Spinal cord (tissue), 10 donors: ENCODE results near the gene INPP4B. TPM values are rescaled to one million over a fixed set of nuclear protein-coding genes. Genes with fewer than 3 reads are reported as not detected.

ENCODE experiments used
- DNase-seq, 6 donors: peaks; one replicate each; pipeline versions ENCODE4 v3.0.0 to v3.0.0-alpha.2; 2013 to 2015; ENCODE audit warnings: low spot score in 6 of 6, low read depth in 4 of 6
- H3K27ac ChIP-seq: one replicate; pipeline ENCODE4 v1.5.1; 2013; ENCODE audit warnings: low read depth, low read length, control low read depth
- H3K27me3 ChIP-seq: one replicate; pipeline ENCODE4 v1.6.1; 2013; ENCODE audit warnings: low read length; ENCODE audit not compliant: control insufficient read depth, insufficient read depth
- H3K36me3 ChIP-seq: one replicate; pipeline ENCODE4 v1.6.1; 2013; ENCODE audit warnings: low read length; ENCODE audit not compliant: control insufficient read depth, insufficient read depth
- H3K4me1 ChIP-seq: one replicate; pipeline ENCODE4 v1.6.1; 2013; ENCODE audit warnings: low read length; ENCODE audit not compliant: control insufficient read depth, insufficient read depth
- H3K4me3 ChIP-seq: one replicate; pipeline ENCODE4 v1.5.1; 2013; ENCODE audit warnings: low read depth, low read length, control low read depth
- H3K9me3 ChIP-seq: one replicate; pipeline ENCODE4 v1.6.1; 2013; ENCODE audit warnings: low read length; ENCODE audit not compliant: control insufficient read depth, insufficient read depth
- WGBS: methylation state at CpG from one replicate; pipeline ENCODE4 v1.1.5; 2013; ENCODE audit warnings: missing lambda C conversion rate; ENCODE audit not compliant: insufficient coverage; 5-methylcytosine and 5-hydroxymethylcytosine counted together
- polyA plus RNA-seq, 2 donors: library from polyadenylated mRNA; unstranded; fragments of 120-200 nt; gene quantifications; one replicate each; pipeline ENCODE4 v1.2.1, GENCODE V29; 2013; ENCODE audit not compliant: insufficient read length in 2 of 2
- total RNA-seq, 2 donors: library from RNA; depleted of rRNA in 1 of 2; stranded (reverse); fragments of 120-200 nt in 1 of 2; fragments of >200 nt in 1 of 2; gene quantifications; one replicate each; pipeline versions ENCODE4 v1.2.3 to v1.2.4, GENCODE V29; 2013 to 2014
- donor health status: healthy.

The INPP4B gene
- total and polyA plus RNA-seq, 4 donors: 5.7 to 29.4 (median 14.5) TPM

GRCh38 chr4:142858965-142859364 lies 12.9 kb upstream of the INPP4B start:
- Histone ChIP-seq H3K27ac (no peak overlapping the region), H3K4me1 (no peaks in the 10 kb centered on the region), H3K4me3 (no peak overlapping the region), H3K27me3 (no peaks in the 10 kb centered on the region), H3K36me3 (no peaks in the 10 kb centered on the region), H3K9me3 (no peaks in the 10 kb centered on the region)
- no peak for DNase-seq

- DNase-seq: no peak
- Histone ChIP-seq H3K36me3 (no peaks in the 10 kb centered on the region), H3K4me1 (no peaks in the 10 kb centered on the region), H3K27ac (no peak overlapping the region), H3K9me3 (no peaks in the 10 kb centered on the region), H3K27me3 (no peaks in the 10 kb centered on the region), H3K4me3 (no peak overlapping the region)
- no CpG with 5 or more reads among the region's 3 CpGs for WGBS
These were observed 12.3 kb upstream of the INPP4B start for GRCh38 chr4:142858446-142858845.

- Histone ChIP-seq H3K9me3 (no peaks in the 10 kb centered on the region), H3K4me3 (no peak overlapping the region), H3K4me1 (no peaks in the 10 kb centered on the region), H3K27ac (no peak overlapping the region), H3K27me3 (no peaks in the 10 kb centered on the region), H3K36me3 (no peaks in the 10 kb centered on the region)
- 85% methylated on average over 2 of the region's 2 CpGs for WGBS
- no peak for DNase-seq
These were observed 10.5 kb upstream of the INPP4B start for GRCh38 chr4:142856576-142856975.

GRCh38 chr4:142850478-142850877 lies 4.4 kb upstream of the INPP4B start:
- Histone ChIP-seq H3K9me3 (no peaks in the 10 kb centered on the region), H3K4me1 (peaks cover 18% of the 10 kb centered on the region), H3K36me3 (no peaks in the 10 kb centered on the region), H3K27ac (no peak overlapping the region), H3K27me3 (peaks cover 9% of the 10 kb centered on the region), H3K4me3 (no peak overlapping the region)
- DNase-seq: no peak
- 95% methylated on average over 2 of the region's 4 CpGs for WGBS

- peak overlapping the region; percentile 42 for H3K27ac ChIP-seq
- peak in 4 of 6 donors; percentile 35 to 90 (median 56) for DNase-seq
These were observed 862 bp upstream of the INPP4B start for GRCh38 chr4:142846729-142847596.

GRCh38 chr4:142845293-142846107 lies 601 bp downstream of the INPP4B start:
- WGBS: under 1% methylated on average over 25 of the region's 43 CpGs
- Histone ChIP-seq H3K4me3 (peak overlapping the region; percentile 87), H3K9me3 (no peaks in the 10 kb centered on the region), H3K36me3 (no peaks in the 10 kb centered on the region), H3K27ac (peak overlapping the region; percentile 42), H3K4me1 (peaks cover 23% of the 10 kb centered on the region), H3K27me3 (peaks cover 9% of the 10 kb centered on the region)
- peak in 3 of 6 donors; percentile 15 to 62 (median 61) for DNase-seq

More at GRCh38 chr4:142846729-142847596, 862 bp upstream of the INPP4B start:
- peak overlapping the region; percentile 87 for H3K4me3 ChIP-seq
- 2% methylated on average over 44 of the region's 50 CpGs for WGBS
- H3K36me3 ChIP-seq: no peaks in the 10 kb centered on the region
- H3K4me1 ChIP-seq: peaks cover 23% of the 10 kb centered on the region
- H3K9me3 ChIP-seq: no peaks in the 10 kb centered on the region
- peaks cover 9% of the 10 kb centered on the region for H3K27me3 ChIP-seq

GRCh38 chr4:142844782-142845181 lies 1.3 kb downstream of the INPP4B start:
- Histone ChIP-seq H3K4me1 (peaks cover 23% of the 10 kb centered on the region), H3K9me3 (no peaks in the 10 kb centered on the region), H3K27me3 (peaks cover 9% of the 10 kb centered on the region), H3K27ac (no peak overlapping the region), H3K4me3 (peak overlapping the region; percentile 87), H3K36me3 (no peaks in the 10 kb centered on the region)
- WGBS: no CpG with 5 or more reads among the region's 1 CpG
- no peak for DNase-seq

GRCh38 chr4:142840516-142841123 lies 5.5 kb downstream of the INPP4B start:
- peaks cover 6% of the 10 kb centered on the region for H3K4me1 ChIP-seq
- no peaks in the 10 kb centered on the region for H3K36me3 ChIP-seq
- no peaks in the 10 kb centered on the region for H3K9me3 ChIP-seq
- H3K27me3 ChIP-seq: peaks cover 1% of the 10 kb centered on the region
- no CpG with 5 or more reads among the region's 1 CpG for WGBS
- H3K4me3 ChIP-seq: no peak overlapping the region
- no peak overlapping the region for H3K27ac ChIP-seq
- DNase-seq: peak in 4 of 6 donors; percentile 18 to 86 (median 56)

GRCh38 chr4:142838778-142839177 lies 7.3 kb downstream of the INPP4B start:
- no peaks in the 10 kb centered on the region for H3K36me3 ChIP-seq
- WGBS: 88% methylated on average over 1 of the region's 1 CpG
- H3K4me3 ChIP-seq: no peak overlapping the region
- H3K9me3 ChIP-seq: no peaks in the 10 kb centered on the region
- no peaks in the 10 kb centered on the region for H3K27me3 ChIP-seq
- no peaks in the 10 kb centered on the region for H3K4me1 ChIP-seq
- no peak overlapping the region for H3K27ac ChIP-seq
- no peak for DNase-seq
